GM12872 (cell line): ENCODE measurements around the gene ANGPTL4.

Experiments used
- CTCF ChIP-seq: IDR thresholded peaks from 3 replicates; pipeline ENCODE4 v1.5.1; 2011; ENCODE audit warnings: low read depth, mild to moderate bottlenecking, low read length, moderate library complexity; ENCODE audit not compliant: insufficient read depth

Gene ANGPTL4

GRCh38 chr19:8332976-8333766 is 30.8 kb upstream of the ANGPTL4 start:
- TF ChIP-seq CTCF: no peak

GRCh38 chr19:8333767-8334457 is 30.0 kb upstream of the ANGPTL4 start:
- no peak for TF ChIP-seq CTCF

- TF ChIP-seq CTCF: no peak
Measured at GRCh38 chr19:8334458-8335342, 29.3 kb upstream of the ANGPTL4 start.

GRCh38 chr19:8335343-8336071 is 28.4 kb upstream of the ANGPTL4 start:
- no peak for TF ChIP-seq CTCF

GRCh38 chr19:8336072-8336569 is 27.8 kb upstream of the ANGPTL4 start:
- TF ChIP-seq CTCF: no peak

GRCh38 chr19:8336660-8337059 is 27.3 kb upstream of the ANGPTL4 start:
- no peak for TF ChIP-seq CTCF
